HG03045 (cell line): ENCODE measurements around the gene COA7.
"Not testable (repeated sequence)": the region's sequence is repeated elsewhere in the genome, so short reads cannot be mapped to it uniquely, and the experiment has no call there.

ENCODE experiments used
- ATAC-seq: cut with Tn5 transposase; IDR thresholded peaks from one replicate; pipeline ENCODE4 v1.9.1; 2021; ENCODE audit warnings: mild to moderate bottlenecking, moderate library complexity; ENCODE audit not compliant: unreplicated experiment

COA7 gene

DNA sequence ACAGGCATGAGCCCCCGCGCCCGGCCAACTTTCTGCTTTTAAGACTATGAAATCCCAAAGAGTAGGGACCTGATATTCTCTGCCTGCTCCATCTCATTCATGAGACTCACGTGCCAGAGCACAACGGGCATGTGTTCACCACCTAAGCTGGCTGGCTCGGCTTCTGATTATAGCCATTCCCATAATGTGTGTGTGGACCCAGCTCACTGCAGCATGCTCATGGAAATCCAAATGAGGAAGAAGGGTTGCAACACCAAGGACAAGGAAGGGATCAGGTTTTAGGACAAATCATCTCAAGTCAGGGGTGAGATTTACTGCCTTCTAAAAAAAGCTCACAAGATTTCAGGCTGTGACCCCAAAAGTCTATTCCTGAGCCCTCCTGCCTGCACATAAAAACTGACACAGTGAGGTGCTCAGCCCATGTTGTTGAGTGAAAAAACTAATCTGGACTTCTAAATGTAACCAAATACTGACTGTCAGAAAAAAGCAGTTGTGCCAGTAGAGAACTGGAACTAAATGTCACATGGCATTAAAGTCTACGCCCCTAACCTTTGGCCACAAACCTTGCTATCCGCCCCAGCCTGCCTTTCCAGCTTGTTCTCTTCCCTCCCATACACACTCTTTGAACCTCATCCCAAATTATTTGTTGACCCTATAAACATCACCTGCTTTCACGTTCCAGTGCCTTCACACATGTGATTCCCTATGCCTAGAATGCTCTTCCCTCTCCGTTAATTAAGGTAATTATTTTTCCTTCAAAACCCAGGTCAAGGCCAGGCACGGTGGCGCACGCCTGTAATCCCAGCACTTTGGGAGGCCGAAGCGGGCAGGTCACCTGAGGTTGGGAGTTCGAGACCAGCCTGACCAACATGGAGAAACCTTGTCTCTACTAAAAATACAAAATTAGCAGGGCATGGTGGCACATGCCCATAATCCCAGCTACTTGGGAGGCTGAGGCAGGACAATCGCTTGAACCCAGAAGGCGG, 9.1 kb upstream of the COA7 start:
- ATAC-seq, result no peak

GRCh38 chr1:52706136-52706670, 8.1 kb upstream of the COA7 start:
- no peak for ATAC-seq

GRCh38 chr1:52702886-52703787, 5.0 kb upstream of the COA7 start:
- ATAC-seq, result peak; percentile 95

DNA sequence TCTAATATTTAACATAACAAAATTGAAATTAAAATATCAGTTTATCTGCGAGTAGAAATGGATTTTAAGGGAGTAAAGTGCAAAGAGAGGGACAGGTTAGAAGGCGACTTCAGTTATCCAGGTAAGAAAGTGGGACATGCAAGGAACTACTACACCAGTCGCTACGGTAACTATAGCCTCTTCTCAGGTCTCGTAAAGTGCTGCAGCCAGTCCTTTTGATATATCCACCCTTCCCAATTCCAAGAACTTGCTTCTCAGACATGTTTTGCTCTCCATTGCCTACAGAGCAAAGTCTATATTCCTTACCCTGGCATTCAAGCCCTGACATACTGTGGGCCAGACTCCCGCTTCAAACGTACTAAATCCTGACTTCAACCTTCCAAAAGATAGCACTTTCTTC, 2.5 kb downstream of the COA7 start:
- ATAC-seq, result no peak

- no peak for ATAC-seq
Measured at GRCh38 chr1:52693843-52694242, 4.3 kb downstream of the COA7 start.

DNA sequence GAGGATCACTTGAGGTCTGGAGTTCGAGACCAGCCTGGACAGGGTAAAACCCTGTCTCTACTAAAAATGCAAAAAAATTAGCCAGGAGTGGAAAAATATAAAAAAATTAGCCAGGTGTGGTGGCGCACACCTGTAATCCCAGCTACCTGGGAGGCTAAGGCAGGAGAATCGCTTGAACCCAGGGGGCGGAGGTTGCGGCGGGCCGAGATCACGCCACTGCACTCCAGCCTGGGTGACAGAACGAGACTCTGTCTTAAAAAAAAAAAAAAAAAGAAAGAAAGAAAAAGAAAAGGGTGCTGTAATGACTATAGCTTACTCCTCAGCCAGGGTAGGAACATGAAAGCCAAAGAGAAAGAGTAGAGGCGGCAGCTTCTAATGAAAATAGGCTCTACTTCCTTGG, 4.8 kb downstream of the COA7 start:
- ATAC-seq, result not testable (repeated sequence)

- ATAC-seq, result no peak
Measured at GRCh38 chr1:52692697-52693096, 5.5 kb downstream of the COA7 start.

DNA sequence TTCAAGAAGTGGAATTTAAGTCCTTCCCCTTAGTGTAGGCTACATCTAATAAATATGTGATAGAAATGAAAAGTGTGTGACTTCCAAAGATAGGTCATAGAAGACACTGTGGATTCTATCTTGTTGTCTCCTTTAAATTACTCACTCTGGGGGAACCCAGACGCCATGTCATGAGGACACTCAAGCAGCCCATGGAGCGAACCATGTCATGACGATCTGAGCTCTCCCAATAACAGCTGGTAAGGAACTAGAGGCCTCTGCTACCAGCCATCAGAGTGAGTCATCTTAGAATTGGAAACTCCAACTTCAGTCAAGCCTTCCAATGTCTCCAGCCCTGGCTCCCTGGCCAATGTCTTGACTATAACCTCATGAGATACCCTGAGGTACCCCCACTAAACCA, 6.3 kb downstream of the COA7 start:
- ATAC-seq, result no peak

- ATAC-seq, result no peak
Measured at GRCh38 chr1:52686830-52687229, 11.3 kb downstream of the COA7 start.

- not testable (repeated sequence) for ATAC-seq
Measured at GRCh38 chr1:52686261-52686751, 11.8 kb downstream of the COA7 start.

- no peak for ATAC-seq
Measured at GRCh38 chr1:52684545-52684944, 13.6 kb downstream of the COA7 start.

- no peak for ATAC-seq
Measured at GRCh38 chr1:52683367-52683940, 14.7 kb downstream of the COA7 start.

- no peak for ATAC-seq
Measured at GRCh38 chr1:52681136-52681535, 17.0 kb downstream of the COA7 start.

DNA sequence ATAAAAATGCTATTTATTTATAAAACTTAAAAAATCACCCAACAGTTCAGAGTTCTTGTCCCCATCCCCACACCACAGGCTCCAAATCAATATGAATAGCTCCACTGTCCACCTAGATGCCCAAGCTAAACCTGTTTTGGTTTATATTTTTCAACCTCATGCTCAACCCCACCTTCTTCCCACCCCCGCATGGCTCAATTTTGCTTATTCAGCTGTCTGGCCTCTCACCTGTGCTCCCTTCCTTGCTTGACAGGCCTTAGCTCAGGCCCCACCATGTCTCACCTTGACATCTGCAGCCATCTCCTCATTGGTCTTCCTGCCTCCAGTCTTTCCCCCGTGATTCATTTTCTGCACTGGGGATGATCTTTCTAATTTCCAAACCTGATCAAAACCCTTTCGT, 17.8 kb downstream of the COA7 start:
- no peak for ATAC-seq

DNA sequence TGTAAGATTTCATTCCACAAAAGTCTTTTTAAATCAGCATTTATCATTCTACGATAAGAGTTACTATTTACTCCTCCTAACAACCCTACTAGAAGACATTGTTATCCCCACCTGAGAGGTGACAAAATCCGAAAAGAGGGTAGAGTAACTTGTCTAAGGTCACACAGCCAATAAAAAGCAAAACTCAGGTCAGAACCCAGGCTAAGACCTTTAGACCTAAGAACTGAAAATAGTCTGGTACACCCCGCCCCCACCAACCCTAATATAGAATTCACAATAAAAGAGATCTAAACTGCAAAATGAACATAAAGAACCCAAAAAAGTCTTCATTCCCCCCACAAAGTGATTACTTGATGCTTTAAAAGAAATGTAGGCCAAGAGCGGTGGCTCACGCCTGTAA, 18.6 kb downstream of the COA7 start:
- ATAC-seq, result no peak

DNA sequence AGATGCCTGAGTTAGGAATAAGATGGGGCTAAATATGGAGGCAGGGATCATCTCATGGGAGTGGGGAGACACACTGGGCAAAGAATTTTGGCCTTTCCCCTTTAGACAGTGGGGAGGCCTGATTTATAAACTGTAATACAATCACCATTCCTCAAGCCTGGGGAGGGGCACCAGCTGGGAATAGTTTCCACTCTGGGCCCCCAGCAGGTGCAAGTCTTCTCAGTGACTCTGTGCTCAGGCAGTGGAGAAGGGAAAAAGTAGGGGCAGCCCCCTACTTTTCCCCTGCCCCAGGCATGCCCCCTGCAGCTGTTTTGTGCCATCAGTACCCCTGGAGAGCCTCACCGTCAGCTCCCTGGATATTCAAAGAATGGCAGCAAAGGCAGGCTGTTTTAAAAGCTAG, 19.1 kb downstream of the COA7 start:
- no peak for ATAC-seq

DNA sequence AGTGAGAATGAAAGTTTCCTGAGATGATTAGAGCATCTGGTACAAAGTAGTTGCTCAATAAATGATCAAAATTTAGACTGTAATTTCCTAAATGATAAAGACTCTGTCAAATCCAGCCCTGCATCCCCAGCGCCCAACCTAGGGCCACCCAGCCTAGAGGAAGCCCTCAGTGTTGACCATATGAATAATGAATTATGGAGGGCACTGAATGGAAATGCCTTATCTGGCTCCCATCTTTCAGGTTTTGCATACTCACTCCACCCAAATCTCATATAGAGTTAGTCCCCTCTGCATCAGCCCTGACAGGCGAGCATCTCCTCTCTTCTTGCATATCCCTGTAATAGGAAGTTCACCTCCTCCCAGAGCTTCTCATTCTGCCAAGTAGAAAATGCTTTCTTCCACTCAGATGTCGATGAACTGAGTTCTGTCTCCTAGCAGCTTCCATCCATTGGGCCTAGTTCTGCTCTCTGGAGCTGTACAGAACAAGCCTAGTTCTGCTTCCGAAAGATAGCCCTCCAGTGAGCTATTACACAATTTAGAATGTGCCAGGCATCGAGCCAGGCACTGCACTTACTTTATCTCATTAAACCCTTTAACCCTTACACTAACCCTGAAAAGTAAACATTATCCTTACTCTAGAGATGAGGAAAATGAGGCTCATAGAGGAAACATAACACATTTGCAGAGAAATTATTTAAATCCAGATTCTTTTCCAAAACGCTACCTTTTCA, 20.9 kb downstream of the COA7 start:
- no peak for ATAC-seq

- no peak for ATAC-seq
Measured at GRCh38 chr1:52676249-52676903, 21.8 kb downstream of the COA7 start.

- no peak for ATAC-seq
Measured at GRCh38 chr1:52674497-52675384, 23.4 kb downstream of the COA7 start.
